ENCODE results near the gene SMIM11.
"Not testable (repeated sequence)": the region's sequence is repeated elsewhere in the genome, so short reads cannot be mapped to it uniquely, and the experiment has no call there.

SMIM11 gene

GRCh38 chr21:34374940-34375618, at the start of gene SMIM11:
SMIM11 (plus strand) TSS chr21:34375507; CDS start chr21:34379505, 3,998 bp downstream.
- not testable (repeated sequence) for DNase-seq

GRCh38 chr21:34330055-34330454, 45.3 kb upstream of the SMIM11 start:
- DNase-seq, result no peak

GRCh38 chr21:34331726-34332125, 43.6 kb upstream of the SMIM11 start:
- no peak for DNase-seq

- no peak for DNase-seq
These were observed 43.0 kb upstream of the SMIM11 start for GRCh38 chr21:34332347-34332746.

GRCh38 chr21:34333121-34333739, 42.1 kb upstream of the SMIM11 start:
- no peak for DNase-seq

- no peak for DNase-seq
These were observed 40.0 kb upstream of the SMIM11 start for GRCh38 chr21:34335316-34335715.

- DNase-seq, result no peak
These were observed 39.1 kb upstream of the SMIM11 start for GRCh38 chr21:34336245-34336644.

GRCh38 chr21:34336756-34337391, 38.4 kb upstream of the SMIM11 start:
- no peak for DNase-seq

GRCh38 chr21:34337741-34338140, 37.6 kb upstream of the SMIM11 start:
- DNase-seq, result no peak

- no peak for DNase-seq
These were observed 37.1 kb upstream of the SMIM11 start for GRCh38 chr21:34338226-34338625.

GRCh38 chr21:34340061-34340460, 35.2 kb upstream of the SMIM11 start:
- no peak for DNase-seq

GRCh38 chr21:34342476-34342875, 32.8 kb upstream of the SMIM11 start:
- DNase-seq, result no peak

GRCh38 chr21:34343347-34343746, 32.0 kb upstream of the SMIM11 start:
- no peak for DNase-seq

- no peak for DNase-seq
These were observed 31.4 kb upstream of the SMIM11 start for GRCh38 chr21:34343838-34344381.

- no peak for DNase-seq
These were observed 30.7 kb upstream of the SMIM11 start for GRCh38 chr21:34344584-34344983.

- DNase-seq, result no peak
These were observed 30.0 kb upstream of the SMIM11 start for GRCh38 chr21:34345091-34345871.

- no peak for DNase-seq
These were observed 29.4 kb upstream of the SMIM11 start for GRCh38 chr21:34345892-34346291.

- DNase-seq, result no peak
These were observed 26.3 kb upstream of the SMIM11 start for GRCh38 chr21:34348890-34349519.

- DNase-seq, result no peak
These were observed 23.5 kb upstream of the SMIM11 start for GRCh38 chr21:34351786-34352241.

- no peak for DNase-seq
These were observed 22.8 kb upstream of the SMIM11 start for GRCh38 chr21:34352556-34352955.

- DNase-seq, result no peak
These were observed 22.1 kb upstream of the SMIM11 start for GRCh38 chr21:34353182-34353581.

GRCh38 chr21:34354836-34355235, 20.5 kb upstream of the SMIM11 start:
- DNase-seq, result no peak

- DNase-seq, result no peak
These were observed 19.7 kb upstream of the SMIM11 start for GRCh38 chr21:34355570-34355969.

All from NCI-H1105 treated with DMSO at 0.1 percent for 48 hours (cell line).